ENCODE data around the gene CDK10. TPM values are rescaled to one million over a fixed set of nuclear protein-coding genes. Genes with fewer than 3 reads are reported as not detected.
"Not testable (repeated sequence)": the region's sequence is repeated elsewhere in the genome, so short reads cannot be mapped to it uniquely, and the experiment has no call there.

CDK10 gene
- total and polyA plus RNA-seq, 7 donors, result 23.0 to 47.8 (median 31.5) TPM

- intact Hi-C loops (cut with DNase I), result no loop called here
- H3K36me3 ChIP-seq (ENCODE audit: insufficient read depth in 1 of 2, low read depth in 1 of 2), result peaks cover 0 to 11% of the 10 kb centered on the region in 2 donors
- H3K27me3 ChIP-seq (ENCODE audit: insufficient read depth in 3 of 3, low read length in 2 of 3), result no peaks in the 10 kb centered on the region
- 85 to 91% (median 88%) methylated on average over 7 of the region's 7 CpGs for WGBS, 3 donors
- H3K9me3 ChIP-seq, result no peaks in the 10 kb centered on the region
- H3K4me3 ChIP-seq, result no peak overlapping the region
- ATAC-seq, result no peak
- H3K27ac ChIP-seq, result no peak overlapping the region
- H3K4me1 ChIP-seq, result peaks cover 16% of the 10 kb centered on the region
- TF ChIP-seq CTCF (IDR thresholded peaks at IDR 0.05), result no peak
- no peak for DNase-seq
These were observed 26.3 kb upstream of the CDK10 start for GRCh38 chr16:89660146-89660545.

- Histone ChIP-seq H3K4me3 (no peak overlapping the region), H3K4me1 (peaks cover 16% of the 10 kb centered on the region)
- TF ChIP-seq CTCF (IDR thresholded peaks at IDR 0.05), result no peak
These were observed 25.3 kb upstream of the CDK10 start for GRCh38 chr16:89661215-89661614.

GRCh38 chr16:89664238-89664637 is 22.3 kb upstream of the CDK10 start:
- 79 to 85% (median 79%) methylated on average over 10 of the region's 11 CpGs for WGBS, 3 donors
- H3K4me1 ChIP-seq; H3K27me3 ChIP-seq (ENCODE audit: insufficient read depth in 3 of 3, low read length in 2 of 3); ATAC-seq; H3K27ac ChIP-seq; H3K4me3 ChIP-seq; intact Hi-C loops (cut with DNase I); DNase-seq; H3K9me3 ChIP-seq: not testable (repeated sequence)
- peaks cover 0 to 11% of the 10 kb centered on the region in 2 donors for H3K36me3 ChIP-seq (ENCODE audit: insufficient read depth in 1 of 2, low read depth in 1 of 2)

More at GRCh38 chr16:89661215-89661614, 25.3 kb upstream of the CDK10 start:
- WGBS, 3 donors, result 90 to 93% (median 90%) methylated on average over 9 of the region's 9 CpGs
- Histone ChIP-seq H3K27me3 (ENCODE audit: insufficient read depth in 3 of 3, low read length in 2 of 3) (no peaks in the 10 kb centered on the region), H3K27ac (no peak overlapping the region), H3K36me3 (ENCODE audit: insufficient read depth in 1 of 2, low read depth in 1 of 2) (peaks cover 0 to 11% of the 10 kb centered on the region in 2 donors), H3K9me3 (no peaks in the 10 kb centered on the region)
- DNase-seq (no peak), ATAC-seq (no peak)
- intact Hi-C loops (cut with DNase I), result no loop called here

GRCh38 chr16:89667000-89667399 is 19.5 kb upstream of the CDK10 start:
- intact Hi-C loops (cut with DNase I); H3K4me3 ChIP-seq; DNase-seq; H3K36me3 ChIP-seq (ENCODE audit: insufficient read depth in 1 of 2, low read depth in 1 of 2); H3K27ac ChIP-seq; H3K9me3 ChIP-seq; ATAC-seq; H3K27me3 ChIP-seq (ENCODE audit: insufficient read depth in 3 of 3, low read length in 2 of 3); H3K4me1 ChIP-seq: not testable (repeated sequence)
- peak; percentile 29 for TF ChIP-seq CTCF (IDR thresholded peaks at IDR 0.05)
- 34 to 55% (median 54%) methylated on average over 6 to 7 of the region's 7 CpGs for WGBS, 3 donors

- Histone ChIP-seq H3K36me3 (ENCODE audit: insufficient read depth in 1 of 2, low read depth in 1 of 2) (no peaks in the 10 kb centered on the region), H3K27ac (no peak overlapping the region), H3K9me3 (no peaks in the 10 kb centered on the region), H3K4me1 (no peaks in the 10 kb centered on the region), H3K4me3 (no peak overlapping the region), H3K27me3 (ENCODE audit: insufficient read depth in 3 of 3, low read length in 2 of 3) (no peaks in the 10 kb centered on the region)
- 76 to 92% (median 80%) methylated on average over 8 to 9 of the region's 9 CpGs for WGBS, 3 donors
- intact Hi-C loops (cut with DNase I), result no loop called here
- no peak for TF ChIP-seq CTCF (IDR thresholded peaks at IDR 0.05)
- DNase-seq (no peak), ATAC-seq (no peak)
These were observed 18.9 kb upstream of the CDK10 start for GRCh38 chr16:89667633-89668032.
